ENCODE results near the gene ECHS1. TPM values are rescaled to one million over a fixed set of nuclear protein-coding genes. Genes with fewer than 3 reads are reported as not detected.

The ECHS1 gene
- total RNA-seq, 1 donor from 2014 or later: 44.8 TPM

- no peak overlapping the region for H3K4me3 ChIP-seq (ENCODE audit: low read depth, low read length)
- no peak for DNase-seq (ENCODE audit: low read depth)
- no peaks in the 10 kb centered on the region for H3K27me3 ChIP-seq (ENCODE audit: control insufficient read depth, insufficient read depth, low read length)
- no peak for FAIRE-seq
- no peak for TF ChIP-seq CTCF (IDR thresholded peaks at IDR 0.05; ENCODE audit: insufficient read depth, low read length, severe bottlenecking)
- H3K36me3 ChIP-seq (ENCODE audit: control insufficient read depth, insufficient read depth, low read length): no peaks in the 10 kb centered on the region
These were observed 22.2 kb downstream of the ECHS1 start for GRCh38 chr10:133350950-133351329.

- no peak for TF ChIP-seq CTCF (IDR thresholded peaks at IDR 0.05; ENCODE audit: insufficient read depth, low read length, severe bottlenecking)
- DNase-seq (ENCODE audit: low read depth) (no peak), FAIRE-seq (no peak)
- Histone ChIP-seq H3K4me3 (ENCODE audit: low read depth, low read length) (no peak overlapping the region), H3K36me3 (ENCODE audit: control insufficient read depth, insufficient read depth, low read length) (no peaks in the 10 kb centered on the region), H3K27me3 (ENCODE audit: control insufficient read depth, insufficient read depth, low read length) (no peaks in the 10 kb centered on the region)
These were observed 22.7 kb downstream of the ECHS1 start for GRCh38 chr10:133350283-133350949.

- no peak for FAIRE-seq
- Histone ChIP-seq H3K4me3 (ENCODE audit: low read depth, low read length) (no peak overlapping the region), H3K36me3 (ENCODE audit: control insufficient read depth, insufficient read depth, low read length) (no peaks in the 10 kb centered on the region), H3K27me3 (ENCODE audit: control insufficient read depth, insufficient read depth, low read length) (no peaks in the 10 kb centered on the region)
- TF ChIP-seq CTCF (IDR thresholded peaks at IDR 0.05; ENCODE audit: insufficient read depth, low read length, severe bottlenecking): no peak
- no peak for DNase-seq (ENCODE audit: low read depth)
These were observed 23.6 kb downstream of the ECHS1 start for GRCh38 chr10:133349577-133350011.

- DNase-seq (ENCODE audit: low read depth): no peak
- H3K4me3 ChIP-seq (ENCODE audit: low read depth, low read length): no peak overlapping the region
- no peak for TF ChIP-seq CTCF (IDR thresholded peaks at IDR 0.05; ENCODE audit: insufficient read depth, low read length, severe bottlenecking)
- H3K36me3 ChIP-seq (ENCODE audit: control insufficient read depth, insufficient read depth, low read length): no peaks in the 10 kb centered on the region
- H3K27me3 ChIP-seq (ENCODE audit: control insufficient read depth, insufficient read depth, low read length): no peaks in the 10 kb centered on the region
- peak; percentile 92 for FAIRE-seq
These were observed 24.0 kb downstream of the ECHS1 start for GRCh38 chr10:133349160-133349568.

- TF ChIP-seq CTCF (IDR thresholded peaks at IDR 0.05; ENCODE audit: insufficient read depth, low read length, severe bottlenecking): no peak
- FAIRE-seq (no peak), DNase-seq (ENCODE audit: low read depth) (no peak)
- Histone ChIP-seq H3K36me3 (ENCODE audit: control insufficient read depth, insufficient read depth, low read length) (no peaks in the 10 kb centered on the region), H3K27me3 (ENCODE audit: control insufficient read depth, insufficient read depth, low read length) (no peaks in the 10 kb centered on the region), H3K4me3 (ENCODE audit: low read depth, low read length) (no peak overlapping the region)
These were observed 25.2 kb downstream of the ECHS1 start for GRCh38 chr10:133347710-133348517.

Measured in bronchial epithelial cell (primary cell).